Mesenchymal stem cell (in vitro differentiated cells and primary cell): Measurements from ENCODE around the gene KIAA1217.

Experiments
- DNase-seq: peaks from one replicate; pipeline ENCODE4 v3.0.0-alpha.2; 2013
- H2AFZ ChIP-seq: one replicate; pipeline ENCODE4 v1.6.1; 2013; ENCODE audit warnings: low read depth, mild to moderate bottlenecking, control low read depth, inconsistent platforms, low read length, moderate library complexity
- H2AK5ac ChIP-seq: 2 replicates; pipeline ENCODE4 v1.6.1; 2013; ENCODE audit warnings: low read length, moderate library complexity, mild to moderate bottlenecking, inconsistent platforms; ENCODE audit not compliant: severe bottlenecking
- H2BK120ac ChIP-seq: one replicate; pipeline ENCODE4 v1.6.1; 2013; ENCODE audit warnings: low read depth, mild to moderate bottlenecking, inconsistent platforms, low read length, moderate library complexity
- H2BK12ac ChIP-seq, 2 experiments: one replicate each; pipeline ENCODE4 v1.6.1; 2013; ENCODE audit warnings: inconsistent platforms in 2 of 2, low read length in 2 of 2, mild to moderate bottlenecking in 2 of 2, moderate library complexity in 2 of 2, control low read depth in 1 of 2
- H2BK15ac ChIP-seq: one replicate; pipeline ENCODE4 v1.6.1; 2013; ENCODE audit warnings: mild to moderate bottlenecking, low read depth, inconsistent platforms; ENCODE audit not compliant: poor library complexity, severe bottlenecking
- H2BK5ac ChIP-seq: 2 replicates; pipeline ENCODE4 v1.6.1; 2013; ENCODE audit warnings: low read depth, mild to moderate bottlenecking, low read length, control low read depth, inconsistent platforms; ENCODE audit not compliant: poor library complexity, severe bottlenecking
- H3K14ac ChIP-seq, 2 experiments: one replicate each; pipeline ENCODE4 v1.6.1; 2013; ENCODE audit warnings: inconsistent platforms in 2 of 2, low read length in 2 of 2, control low read depth in 1 of 2, mild to moderate bottlenecking in 1 of 2, moderate library complexity in 1 of 2
- H3K18ac ChIP-seq, 2 experiments: one replicate each; pipeline ENCODE4 v1.6.1; 2013; ENCODE audit warnings: inconsistent platforms in 2 of 2, low read length in 2 of 2, control low read depth in 1 of 2, low read depth in 1 of 2, mild to moderate bottlenecking in 1 of 2
- H3K23ac ChIP-seq, 2 experiments: one replicate each; pipeline ENCODE4 v1.6.1; 2013; ENCODE audit warnings: inconsistent platforms in 2 of 2, low read length in 2 of 2, mild to moderate bottlenecking in 2 of 2, moderate library complexity in 2 of 2, control low read depth in 1 of 2
- H3K27ac ChIP-seq: 2 replicates; pipeline ENCODE4 v1.5.1; 2013; ENCODE audit warnings: mild to moderate bottlenecking, moderate library complexity, low read length, control low read depth, inconsistent platforms; ENCODE audit not compliant: poor library complexity, severe bottlenecking
- H3K27me3 ChIP-seq, 2 experiments: 2 replicates each; pipeline versions ENCODE4 v1.6.1 to v1.7.0; 2013; ENCODE audit warnings: low read length in 2 of 2, mild to moderate bottlenecking in 2 of 2, moderate library complexity in 2 of 2, control low read depth in 1 of 2, inconsistent platforms in 1 of 2; ENCODE audit not compliant: control insufficient read depth in 1 of 2, insufficient read depth in 1 of 2
- H3K36me3 ChIP-seq, 2 experiments: 2 replicates each; pipeline versions ENCODE4 v1.6.1 to v1.7.0; 2013; ENCODE audit warnings: low read length in 2 of 2, control low read depth in 1 of 2, inconsistent platforms in 1 of 2, low read depth in 1 of 2, mild to moderate bottlenecking in 1 of 2; ENCODE audit not compliant: insufficient read depth in 2 of 2, control insufficient read depth in 1 of 2
- H3K4ac ChIP-seq, 2 experiments: one replicate each; pipeline ENCODE4 v1.6.1; 2013; ENCODE audit warnings: inconsistent platforms in 2 of 2, low read length in 2 of 2, mild to moderate bottlenecking in 2 of 2, moderate library complexity in 2 of 2, control low read depth in 1 of 2, low read depth in 1 of 2
- H3K4me1 ChIP-seq: 2 replicates; pipeline ENCODE4 v1.6.1; 2013; ENCODE audit warnings: low read depth, low read length, control low read depth; ENCODE audit not compliant: control insufficient read depth, insufficient read depth
- H3K4me2 ChIP-seq: 2 replicates; pipeline ENCODE4 v1.6.1; 2013; ENCODE audit warnings: low read length, mild to moderate bottlenecking, inconsistent platforms; ENCODE audit not compliant: poor library complexity, severe bottlenecking
- H3K4me3 ChIP-seq, 2 experiments: 2 replicates each; pipeline versions ENCODE4 v1.5.1 to v1.7.0; 2013; ENCODE audit warnings: low read length in 2 of 2, mild to moderate bottlenecking in 2 of 2, control low read depth in 1 of 2, low read depth in 1 of 2; ENCODE audit not compliant: insufficient read depth in 1 of 2
- H3K79me1 ChIP-seq: replicated peaks from 2 replicates; pipeline ENCODE4 v1.6.1; 2013; ENCODE audit warnings: mild to moderate bottlenecking, control low read depth, low read length, inconsistent platforms; ENCODE audit not compliant: poor library complexity, severe bottlenecking
- H3K9ac ChIP-seq: 2 replicates; pipeline ENCODE4 v1.7.0; 2013; ENCODE audit warnings: mild to moderate bottlenecking, low read length, moderate library complexity
- H3K9me3 ChIP-seq: 2 replicates; pipeline ENCODE4 v1.7.0; 2013; ENCODE audit warnings: mild to moderate bottlenecking, low read length; ENCODE audit not compliant: control insufficient read depth
- H4K8ac ChIP-seq: one replicate; pipeline ENCODE4 v1.6.1; 2013; ENCODE audit warnings: inconsistent platforms, mild to moderate bottlenecking, low read length, moderate library complexity
- H4K91ac ChIP-seq: one replicate; pipeline ENCODE4 v1.6.1; 2013; ENCODE audit warnings: mild to moderate bottlenecking, low read length, inconsistent platforms
- WGBS: methylation state at CpG from one replicate; pipeline ENCODE4 v1.1.7; 2013; ENCODE audit warnings: mixed read lengths; 5-methylcytosine and 5-hydroxymethylcytosine counted together

The KIAA1217 gene

GRCh38 chr10:24310104-24310503, 101.2 kb downstream of the KIAA1217 start:
- Histone ChIP-seq H2BK120ac (no peak overlapping the region), H2BK5ac (no peak overlapping the region), H3K9ac (no peak overlapping the region), H2AK5ac (no peak overlapping the region), H4K8ac (no peak overlapping the region), H3K36me3 (no peaks in the 10 kb centered on the region), H3K79me1 (no peaks in the 10 kb centered on the region), H2AFZ (no peak overlapping the region), H3K27ac (no peak overlapping the region), H3K9me3 (no peaks in the 10 kb centered on the region), H3K27me3 (no peaks in the 10 kb centered on the region), H2BK15ac (no peak overlapping the region), H4K91ac (no peak overlapping the region), H3K4me3 (no peak overlapping the region), H2BK12ac (no peak overlapping the region), H3K23ac (no peak overlapping the region), H3K4me1 (no peaks in the 10 kb centered on the region), H3K4ac (no peak overlapping the region), H3K18ac (no peak overlapping the region), H3K14ac (no peak overlapping the region), H3K4me2 (no peak overlapping the region)
- 69% methylated on average over 5 of the region's 5 CpGs for WGBS
- no peak for DNase-seq

DNA sequence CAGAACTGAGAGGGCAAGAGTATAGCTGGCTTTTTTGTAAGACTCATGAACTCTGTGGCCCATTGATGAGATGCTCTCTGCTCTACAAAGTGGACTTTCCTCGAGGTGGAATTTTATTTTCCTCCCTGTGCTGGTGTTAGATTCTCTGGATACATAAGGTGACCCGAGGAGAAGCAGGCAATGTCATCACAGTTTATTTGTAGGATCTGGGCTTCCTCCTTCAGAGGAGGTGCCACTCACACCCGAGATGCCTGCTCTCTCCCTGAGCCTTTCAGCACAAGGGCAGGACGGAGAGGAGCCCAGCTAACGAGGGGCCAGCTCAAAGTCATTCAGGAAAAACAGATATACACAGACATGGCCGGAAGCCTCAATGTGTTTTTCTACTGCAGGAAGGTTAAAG, 103.0 kb downstream of the KIAA1217 start:
- Histone ChIP-seq H3K79me1 (no peaks in the 10 kb centered on the region), H2BK12ac (no peak overlapping the region), H3K14ac (no peak overlapping the region), H3K4me3 (no peak overlapping the region), H3K9ac (no peak overlapping the region), H2BK5ac (no peak overlapping the region), H3K4me2 (no peak overlapping the region), H3K4ac (no peak overlapping the region), H3K27ac (no peak overlapping the region), H2AK5ac (no peak overlapping the region), H2AFZ (no peak overlapping the region), H2BK120ac (no peak overlapping the region), H4K8ac (no peak overlapping the region), H3K36me3 (no peaks in the 10 kb centered on the region), H3K18ac (no peak overlapping the region), H2BK15ac (no peak overlapping the region), H3K27me3 (no peaks in the 10 kb centered on the region), H4K91ac (no peak overlapping the region), H3K4me1 (no peaks in the 10 kb centered on the region), H3K9me3 (no peaks in the 10 kb centered on the region), H3K23ac (no peak overlapping the region)
- WGBS: 70% methylated on average over 6 of the region's 6 CpGs
- DNase-seq: no peak

GRCh38 chr10:24313283-24313682, 104.3 kb downstream of the KIAA1217 start:
- Histone ChIP-seq H4K91ac (no peak overlapping the region), H3K27ac (no peak overlapping the region), H3K27me3 (no peaks in the 10 kb centered on the region), H3K9ac (no peak overlapping the region), H2BK15ac (no peak overlapping the region), H2AK5ac (no peak overlapping the region), H3K4me2 (no peak overlapping the region), H2BK12ac (no peak overlapping the region), H4K8ac (no peak overlapping the region), H3K79me1 (no peaks in the 10 kb centered on the region), H3K4me1 (no peaks in the 10 kb centered on the region), H3K14ac (no peak overlapping the region), H3K4ac (no peak overlapping the region), H3K9me3 (no peaks in the 10 kb centered on the region), H3K36me3 (no peaks in the 10 kb centered on the region), H2BK5ac (no peak overlapping the region), H3K23ac (no peak overlapping the region), H3K18ac (no peak overlapping the region), H3K4me3 (no peak overlapping the region), H2AFZ (no peak overlapping the region), H2BK120ac (no peak overlapping the region)
- no peak for DNase-seq
- WGBS: 93% methylated on average over 10 of the region's 10 CpGs

DNA sequence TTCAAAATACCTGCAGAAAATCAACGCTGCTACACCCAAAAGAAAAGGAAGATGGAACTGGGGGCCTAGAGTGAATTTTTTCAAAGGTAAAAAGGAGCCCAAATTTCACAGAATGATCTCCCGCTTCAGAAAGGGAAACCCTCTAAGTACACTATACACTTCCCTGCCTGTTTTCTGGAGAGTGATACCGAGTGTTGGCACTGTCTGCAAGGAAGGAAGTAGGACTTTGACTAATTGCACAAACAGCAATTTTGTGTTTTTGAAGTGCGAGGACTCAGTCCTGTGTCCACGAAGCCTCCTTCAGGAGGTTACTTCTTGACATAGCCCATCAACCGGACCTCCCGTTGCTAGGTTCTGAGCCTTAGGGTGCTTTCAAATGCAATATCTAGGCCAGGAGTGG, 106.3 kb downstream of the KIAA1217 start:
- DNase-seq: no peak
- H3K79me1 ChIP-seq: no peaks in the 10 kb centered on the region
- H4K8ac ChIP-seq: no peak overlapping the region
- H2AFZ ChIP-seq: no peak overlapping the region
- no peak overlapping the region for H3K9ac ChIP-seq
- H3K9me3 ChIP-seq: no peaks in the 10 kb centered on the region
- no peak overlapping the region for H2BK5ac ChIP-seq
- H2BK15ac ChIP-seq: no peak overlapping the region
- no peak overlapping the region for H4K91ac ChIP-seq
- no peak overlapping the region for H3K18ac ChIP-seq
- H3K14ac ChIP-seq: no peak overlapping the region
- H3K27me3 ChIP-seq: no peaks in the 10 kb centered on the region
- no peak overlapping the region for H2BK12ac ChIP-seq
- H2AK5ac ChIP-seq: no peak overlapping the region
- H3K4me3 ChIP-seq: no peak overlapping the region
- peaks cover 2% of the 10 kb centered on the region for H3K4me1 ChIP-seq
- 90% methylated on average over 6 of the region's 7 CpGs for WGBS
- no peak overlapping the region for H3K27ac ChIP-seq
- no peak overlapping the region for H2BK120ac ChIP-seq
- H3K4me2 ChIP-seq: no peak overlapping the region
- no peak overlapping the region for H3K4ac ChIP-seq
- H3K23ac ChIP-seq: no peak overlapping the region
- no peaks in the 10 kb centered on the region for H3K36me3 ChIP-seq
